ENCODE measurements around the gene THADA. TPM values are rescaled to one million over a fixed set of nuclear protein-coding genes. Genes with fewer than 3 reads are reported as not detected.
"Not testable (repeated sequence)": the region's sequence is repeated elsewhere in the genome, so short reads cannot be mapped to it uniquely, and the experiment has no call there.

The THADA gene
- total RNA-seq, 3 donors from 2014 or later, result 50.3 to 60.4 (median 57.0) TPM

DNA sequence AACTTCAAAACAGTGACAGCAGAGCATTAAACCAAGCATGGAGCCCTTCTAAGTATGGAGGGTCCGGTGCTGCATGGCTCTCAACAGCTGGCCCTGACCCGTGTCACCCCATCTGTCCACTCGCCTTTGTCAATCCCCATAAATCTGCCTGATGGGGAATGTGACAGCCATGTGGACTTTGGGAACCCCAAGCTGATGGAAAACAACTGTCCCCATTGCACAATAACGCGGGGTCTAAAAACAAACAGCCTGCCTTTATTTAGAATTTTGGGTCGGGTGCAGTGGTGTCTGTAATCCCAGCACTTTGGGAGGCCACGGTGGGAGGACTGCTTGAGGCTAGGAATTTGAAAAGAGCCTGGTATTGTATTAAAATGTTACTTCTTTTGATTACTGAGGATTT lies 17.1 kb upstream of the THADA start:
- no peaks in the 10 kb centered on the region for H3K36me3 Mint-ChIP-seq (ENCODE audit: insufficient read depth)

DNA sequence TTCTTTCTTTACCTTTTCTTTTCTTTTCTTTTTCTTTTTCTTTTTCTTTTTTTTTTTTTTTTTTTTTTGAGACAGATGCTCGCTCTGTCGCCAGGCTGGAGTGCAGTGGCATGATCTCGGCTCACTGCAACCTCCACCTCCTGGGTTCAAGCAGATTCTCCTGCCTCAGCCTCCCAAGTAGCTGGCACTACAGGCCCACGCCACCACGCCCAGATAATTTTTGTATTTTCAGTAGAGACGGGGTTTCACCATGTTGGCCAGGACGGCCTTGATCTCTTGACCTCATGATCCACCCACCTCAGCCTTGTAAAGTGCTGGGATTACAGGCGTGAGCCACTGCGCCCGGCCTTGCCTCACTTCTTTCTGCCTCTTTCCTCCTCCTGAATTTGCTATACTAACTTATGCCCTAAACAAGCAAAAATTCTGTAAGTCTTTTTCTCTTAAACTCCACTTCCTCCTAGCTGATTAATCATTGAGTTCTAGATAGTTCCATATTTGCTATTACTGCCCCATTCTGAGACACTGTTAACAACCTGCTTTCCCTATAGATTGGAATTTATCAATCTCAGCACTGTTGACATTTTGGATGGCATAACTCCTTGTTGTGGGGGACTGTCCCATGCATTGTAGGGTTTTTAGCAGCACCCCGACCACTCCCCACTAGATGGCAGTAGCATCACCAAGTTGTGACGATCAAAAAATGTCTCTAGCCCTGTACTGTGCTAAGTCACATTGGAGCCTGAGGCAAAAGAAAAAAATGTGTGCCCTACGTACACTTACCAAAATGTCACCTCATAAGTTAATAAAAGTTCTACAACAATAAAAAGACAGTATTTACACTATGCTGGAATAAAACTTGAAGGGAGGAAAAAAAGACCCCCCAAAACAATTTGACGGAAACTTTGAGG lies 16.4 kb upstream of the THADA start:
- peaks cover 9% of the 10 kb centered on the region for H3K27me3 Mint-ChIP-seq (ENCODE audit: low read depth)
- no peaks in the 10 kb centered on the region for H3K36me3 Mint-ChIP-seq (ENCODE audit: insufficient read depth)
- peak; percentile 95 for ATAC-seq
- peak; percentile 58 for DNase-seq
- H3K4me1 Mint-ChIP-seq (ENCODE audit: low read depth), result no peaks in the 10 kb centered on the region
- no peak overlapping the region for H3K4me3 Mint-ChIP-seq
- no peaks in the 10 kb centered on the region for H3K9me3 Mint-ChIP-seq

More for the DNA sequence above, 17.1 kb upstream of the THADA start:
- H3K4me1 Mint-ChIP-seq (ENCODE audit: low read depth), result no peaks in the 10 kb centered on the region
- H3K27me3 Mint-ChIP-seq (ENCODE audit: low read depth), result peaks cover 10% of the 10 kb centered on the region
- DNase-seq, result no peak
- ATAC-seq, result no peak
- no peaks in the 10 kb centered on the region for H3K9me3 Mint-ChIP-seq
- H3K4me3 Mint-ChIP-seq, result no peak overlapping the region

DNA sequence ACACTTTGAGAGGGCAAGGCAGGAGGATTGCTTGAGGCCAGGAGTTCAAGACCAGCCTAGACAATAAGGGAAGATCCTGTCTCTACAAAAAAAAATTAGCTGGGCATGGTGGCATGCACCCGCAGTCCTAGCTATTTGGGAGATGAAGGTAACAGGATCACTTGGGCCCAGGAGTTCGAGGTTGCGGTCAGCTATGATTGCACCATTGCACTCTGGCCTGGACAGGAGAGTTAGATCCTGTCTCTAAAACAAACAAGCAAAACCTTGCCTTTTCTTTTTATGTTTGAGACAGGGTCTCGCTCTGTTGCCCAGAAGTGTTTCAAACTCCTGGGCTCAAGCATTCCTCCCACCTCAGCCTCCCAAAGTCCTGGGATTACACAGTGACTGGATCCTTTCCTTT lies 14.5 kb upstream of the THADA start:
- no peak overlapping the region for H3K4me3 Mint-ChIP-seq
- ATAC-seq, result no peak

DNA sequence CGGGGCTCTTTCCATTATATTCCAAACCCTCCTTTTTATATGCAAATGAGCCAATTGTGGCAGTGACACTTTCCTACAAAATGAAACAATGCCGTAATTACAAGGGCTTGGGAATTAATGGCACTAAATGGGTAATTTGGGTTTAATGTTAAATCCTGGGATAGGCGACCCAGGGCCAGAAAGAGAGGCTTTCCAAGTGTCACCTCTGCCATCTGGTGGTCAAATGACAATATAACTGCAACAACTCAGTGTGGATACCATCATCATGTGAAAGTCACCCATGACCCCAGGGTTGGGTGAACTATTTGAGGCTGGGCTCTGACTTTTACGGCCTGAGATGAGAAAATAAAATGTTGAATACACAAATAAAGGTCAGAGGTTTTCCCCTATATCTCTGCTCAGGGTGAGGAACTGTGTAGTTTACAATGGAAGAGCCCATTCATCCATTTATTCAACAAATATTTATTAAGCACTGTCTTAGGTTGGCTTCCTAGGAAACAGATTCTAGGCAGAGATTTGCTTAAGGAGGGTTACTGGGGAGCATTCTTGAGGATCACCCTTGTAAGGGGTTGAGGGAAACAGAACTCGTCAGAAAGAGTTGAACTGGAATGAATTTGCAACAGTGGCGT lies 13.6 kb upstream of the THADA start:
- ATAC-seq (peak; percentile 71 to 74), DNase-seq (peak; percentile 9)
- no peaks in the 10 kb centered on the region for H3K27me3 Mint-ChIP-seq (ENCODE audit: low read depth)

More for the DNA sequence above, 14.5 kb upstream of the THADA start:
- DNase-seq, result no peak
- Mint-ChIP-seq H3K27me3 (ENCODE audit: low read depth) (peaks cover 2% of the 10 kb centered on the region), H3K4me1 (ENCODE audit: low read depth) (no peaks in the 10 kb centered on the region), H3K9me3 (no peaks in the 10 kb centered on the region), H3K36me3 (ENCODE audit: insufficient read depth) (no peaks in the 10 kb centered on the region)

DNA sequence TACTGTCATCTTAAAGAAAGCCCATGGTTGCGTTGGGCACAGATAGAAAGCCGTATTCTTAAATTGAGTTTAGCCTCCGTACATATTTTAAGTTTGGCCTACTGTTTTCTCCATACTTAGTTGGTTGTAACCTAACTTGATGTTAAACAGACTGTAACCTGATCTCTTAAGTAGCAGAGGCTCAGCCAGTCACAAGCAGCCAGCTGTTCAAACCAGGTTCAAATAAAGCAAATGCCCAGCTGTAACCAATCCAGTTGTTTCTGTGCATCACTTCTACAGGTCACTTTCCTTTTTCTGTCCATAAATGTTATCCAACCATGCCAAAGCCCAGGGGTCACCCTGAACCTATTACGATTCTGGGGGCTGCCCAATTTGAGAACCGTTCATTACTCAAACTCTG lies 10.0 kb upstream of the THADA start:
- Mint-ChIP-seq H3K36me3 (ENCODE audit: insufficient read depth) (no peaks in the 10 kb centered on the region), H3K27me3 (ENCODE audit: low read depth) (no peaks in the 10 kb centered on the region), H3K4me1 (ENCODE audit: low read depth) (peaks cover 4% of the 10 kb centered on the region), H3K9me3 (no peaks in the 10 kb centered on the region), H3K4me3 (no peak overlapping the region)
- ATAC-seq (no peak), DNase-seq (no peak)

More for the DNA sequence above, 13.6 kb upstream of the THADA start:
- Mint-ChIP-seq H3K9me3 (no peaks in the 10 kb centered on the region), H3K36me3 (ENCODE audit: insufficient read depth) (no peaks in the 10 kb centered on the region), H3K4me1 (ENCODE audit: low read depth) (peaks cover 4% of the 10 kb centered on the region), H3K4me3 (no peak overlapping the region)

DNA sequence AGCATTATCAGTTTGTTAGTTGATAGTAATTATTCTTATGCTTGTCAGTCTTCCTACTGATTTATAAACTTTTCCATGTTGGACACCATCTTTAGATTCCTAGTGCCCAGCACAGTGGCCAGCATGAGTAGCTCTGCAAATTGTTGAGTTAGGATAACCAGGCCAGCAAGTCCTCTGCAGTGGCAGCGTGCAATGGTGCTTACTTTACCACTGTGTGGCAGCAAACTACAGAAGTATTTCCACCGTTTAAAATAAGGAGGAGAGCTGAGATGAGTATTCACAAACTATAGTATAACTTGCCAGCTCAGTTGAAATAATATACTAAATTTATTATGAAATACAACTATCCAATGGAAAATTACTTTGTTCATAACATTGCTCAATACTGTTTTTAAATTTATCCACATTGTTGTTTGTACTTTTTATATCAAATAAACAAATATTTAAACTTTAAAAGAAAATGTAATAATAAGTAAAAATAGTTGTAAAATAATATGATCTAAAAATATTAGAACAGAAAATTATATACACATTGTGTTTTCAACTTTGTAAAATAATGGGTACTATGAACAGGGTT lies 9.3 kb upstream of the THADA start:
- H3K4me1 Mint-ChIP-seq (ENCODE audit: low read depth), result peaks cover 4% of the 10 kb centered on the region
- H3K9me3 Mint-ChIP-seq, result no peaks in the 10 kb centered on the region
- H3K36me3 Mint-ChIP-seq (ENCODE audit: insufficient read depth), result no peaks in the 10 kb centered on the region
- no peaks in the 10 kb centered on the region for H3K27me3 Mint-ChIP-seq (ENCODE audit: low read depth)
- DNase-seq, result peak; percentile 10
- peak; percentile 59 to 65 for ATAC-seq
- H3K4me3 Mint-ChIP-seq, result no peak overlapping the region

DNA sequence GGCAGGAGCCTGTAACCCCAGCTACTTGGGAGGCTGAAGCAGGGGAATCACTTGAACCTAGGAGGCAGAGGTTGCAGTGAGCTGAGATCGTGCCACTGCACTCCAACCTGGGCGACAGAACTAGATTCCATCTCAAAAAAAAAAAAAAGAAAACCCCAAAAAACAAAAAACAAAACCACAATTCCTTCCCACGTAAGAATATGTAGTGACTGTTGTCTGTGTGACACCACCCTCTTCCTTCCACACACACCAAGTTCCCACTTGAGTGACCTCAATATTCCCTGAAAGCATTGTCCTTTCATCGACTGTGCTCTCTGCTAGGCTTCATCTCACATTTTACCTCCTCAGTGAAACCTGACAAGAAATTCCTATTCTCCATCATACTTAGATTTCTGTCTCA lies 8.8 kb upstream of the THADA start:
- Mint-ChIP-seq H3K4me3 (no peak overlapping the region), H3K36me3 (ENCODE audit: insufficient read depth) (no peaks in the 10 kb centered on the region), H3K9me3 (no peaks in the 10 kb centered on the region), H3K4me1 (ENCODE audit: low read depth) (peaks cover 4% of the 10 kb centered on the region), H3K27me3 (ENCODE audit: low read depth) (no peaks in the 10 kb centered on the region)
- no peak for DNase-seq
- ATAC-seq, result no peak

DNA sequence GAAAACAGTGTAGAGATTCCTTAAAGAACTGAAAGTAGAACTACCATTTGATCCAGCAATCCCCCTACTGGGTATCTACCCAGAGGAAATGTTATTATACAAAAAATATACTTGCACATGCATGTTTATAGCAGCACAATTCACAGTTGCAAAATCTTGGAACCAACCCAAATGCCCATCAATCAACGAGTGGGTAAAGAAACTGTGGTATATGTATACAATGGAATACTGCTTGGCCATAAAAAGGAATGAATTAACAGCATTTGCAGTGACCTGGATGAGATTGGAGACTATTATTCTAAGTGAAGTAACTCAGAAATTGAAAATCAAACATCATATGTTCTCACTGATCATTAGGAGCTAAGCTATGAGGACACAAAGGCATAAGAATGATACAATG lies 4.8 kb upstream of the THADA start:
- H3K27me3 Mint-ChIP-seq (ENCODE audit: low read depth); H3K36me3 Mint-ChIP-seq (ENCODE audit: insufficient read depth); DNase-seq; H3K4me3 Mint-ChIP-seq; H3K9me3 Mint-ChIP-seq; H3K4me1 Mint-ChIP-seq (ENCODE audit: low read depth); ATAC-seq: not testable (repeated sequence)

DNA sequence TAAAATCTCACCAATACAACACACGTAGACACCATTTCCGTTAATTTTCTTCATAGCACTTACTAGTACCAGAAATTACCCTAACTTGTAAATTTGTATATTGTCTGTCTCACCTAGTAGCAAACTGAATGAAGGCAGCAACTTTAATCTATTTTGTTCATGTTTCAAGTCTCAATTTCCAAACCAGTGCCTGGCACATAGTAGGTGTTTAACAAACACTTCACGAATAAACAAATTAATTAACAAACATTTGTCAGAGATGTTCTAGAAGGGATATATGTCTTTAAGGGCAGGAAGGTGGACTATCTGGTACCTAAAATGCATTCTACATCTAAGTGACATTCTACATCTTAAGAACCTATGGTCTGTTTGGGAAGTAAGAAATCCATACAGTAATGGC lies 963 bp downstream of the THADA start:
- Mint-ChIP-seq H3K36me3 (ENCODE audit: insufficient read depth) (peaks cover 4% of the 10 kb centered on the region), H3K9me3 (no peaks in the 10 kb centered on the region), H3K4me3 (peak overlapping the region; percentile 94), H3K27me3 (ENCODE audit: low read depth) (peaks cover 4% of the 10 kb centered on the region), H3K4me1 (ENCODE audit: low read depth) (peaks cover 28% of the 10 kb centered on the region)
- ATAC-seq (no peak), DNase-seq (no peak)

DNA sequence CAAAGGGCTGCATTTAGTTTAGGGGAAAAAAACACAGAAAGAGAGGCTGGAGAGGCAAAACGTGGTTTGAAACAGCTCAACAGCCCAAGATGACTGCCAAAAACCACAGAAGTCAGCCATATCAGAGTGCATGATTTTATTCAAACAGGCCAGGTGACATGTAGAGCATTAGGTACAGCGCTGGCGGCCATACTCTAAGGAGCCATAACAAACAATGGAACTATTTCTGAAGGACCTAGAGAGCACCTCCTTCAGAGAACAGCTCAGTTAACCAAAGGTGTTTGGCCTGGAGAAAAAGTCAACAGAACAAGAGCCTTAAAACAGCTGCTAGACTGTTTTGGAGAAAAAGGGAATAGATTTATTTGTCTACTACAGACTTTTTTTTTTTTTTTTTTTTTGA lies 2.6 kb downstream of the THADA start:
- ATAC-seq (no peak), DNase-seq (no peak)
- peaks cover 4% of the 10 kb centered on the region for H3K36me3 Mint-ChIP-seq (ENCODE audit: insufficient read depth)
- H3K27me3 Mint-ChIP-seq (ENCODE audit: low read depth), result peaks cover 4% of the 10 kb centered on the region
- peak overlapping the region; percentile 45 for H3K4me3 Mint-ChIP-seq
- no peaks in the 10 kb centered on the region for H3K9me3 Mint-ChIP-seq
- H3K4me1 Mint-ChIP-seq (ENCODE audit: low read depth), result peaks cover 28% of the 10 kb centered on the region

DNA sequence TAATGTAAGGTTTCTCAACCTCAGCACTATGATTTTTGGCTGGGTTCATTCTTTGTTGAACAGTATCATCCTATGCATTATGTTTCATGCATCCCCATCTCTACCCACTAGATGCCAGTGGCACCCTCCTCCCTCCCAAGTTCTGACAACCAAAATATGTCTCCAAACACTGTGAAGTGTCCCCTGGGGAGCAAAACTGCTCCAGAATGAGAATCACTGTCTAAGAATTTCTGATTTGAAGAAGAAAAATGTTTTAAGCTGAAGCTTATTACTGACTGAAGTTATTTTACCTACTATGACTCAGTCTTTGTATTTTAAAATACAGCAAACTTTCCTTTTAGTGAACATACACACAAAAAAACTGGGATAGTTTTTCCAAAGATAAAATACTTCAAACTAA lies 3.4 kb downstream of the THADA start:
- H3K36me3 Mint-ChIP-seq (ENCODE audit: insufficient read depth), result peaks cover 7% of the 10 kb centered on the region
- no peaks in the 10 kb centered on the region for H3K9me3 Mint-ChIP-seq
- H3K4me3 Mint-ChIP-seq, result no peak overlapping the region
- H3K4me1 Mint-ChIP-seq (ENCODE audit: low read depth), result peaks cover 30% of the 10 kb centered on the region
- no peak for DNase-seq
- no peaks in the 10 kb centered on the region for H3K27me3 Mint-ChIP-seq (ENCODE audit: low read depth)
- no peak for ATAC-seq

DNA sequence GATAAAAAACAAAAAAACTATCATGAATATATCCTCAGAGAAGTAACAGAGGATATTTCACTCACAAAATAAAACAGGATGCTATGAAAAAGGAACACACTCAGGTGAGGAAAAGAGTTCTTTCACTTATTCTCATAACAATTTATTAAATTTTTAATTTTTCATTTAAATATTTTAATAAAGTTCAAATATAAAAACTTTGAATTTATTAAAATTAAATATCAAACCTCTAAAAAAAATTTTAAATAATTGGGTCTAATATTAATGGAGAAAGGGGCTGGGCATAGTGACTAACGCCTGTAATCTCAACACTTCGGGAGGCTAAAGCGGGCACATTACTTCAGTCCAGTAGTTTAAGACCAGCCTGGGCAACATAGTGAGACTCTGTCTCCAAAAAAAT lies 10.1 kb downstream of the THADA start:
- ATAC-seq, result no peak
- Mint-ChIP-seq H3K4me3 (no peak overlapping the region), H3K9me3 (no peaks in the 10 kb centered on the region), H3K4me1 (ENCODE audit: low read depth) (peaks cover 18% of the 10 kb centered on the region), H3K36me3 (ENCODE audit: insufficient read depth) (peaks cover 37% of the 10 kb centered on the region), H3K27me3 (ENCODE audit: low read depth) (no peaks in the 10 kb centered on the region)
- DNase-seq, result no peak

DNA sequence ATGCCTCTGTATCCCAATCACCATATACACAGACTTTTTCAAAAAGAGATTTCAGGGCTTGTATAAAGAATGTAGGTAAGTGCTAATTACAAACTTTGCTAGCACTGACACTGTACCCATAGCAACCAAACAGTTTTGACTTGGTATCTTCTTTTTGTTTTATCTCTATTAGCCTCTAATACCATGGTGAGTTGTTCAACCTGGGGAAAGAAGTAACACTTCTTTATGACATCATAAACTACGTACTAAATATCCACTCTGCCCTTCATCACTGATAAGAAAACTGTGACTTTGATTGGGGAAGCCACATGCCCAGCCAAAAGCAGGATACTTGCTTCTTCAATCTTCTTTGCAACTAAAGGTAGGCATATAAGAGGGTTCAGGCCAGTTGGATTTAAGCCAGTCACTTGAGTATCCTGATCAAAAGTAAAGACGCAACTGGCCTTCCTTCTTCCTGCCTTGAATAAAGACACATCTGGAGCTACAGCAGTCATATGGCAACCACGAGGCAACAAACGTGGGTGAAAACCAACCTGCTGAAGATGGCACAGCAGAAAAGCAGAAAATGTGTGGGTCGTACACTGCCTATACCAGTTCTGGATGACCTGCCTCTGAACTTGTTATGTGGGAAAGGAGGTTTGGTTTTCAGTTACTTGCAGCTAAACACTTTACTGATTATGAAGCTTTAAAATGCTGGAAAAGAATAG lies 16.4 kb downstream of the THADA start:
- Mint-ChIP-seq H3K9me3 (no peaks in the 10 kb centered on the region), H3K4me3 (no peak overlapping the region), H3K27me3 (ENCODE audit: low read depth) (no peaks in the 10 kb centered on the region), H3K4me1 (ENCODE audit: low read depth) (peaks cover 10% of the 10 kb centered on the region), H3K36me3 (ENCODE audit: insufficient read depth) (peaks cover 36% of the 10 kb centered on the region)
- ATAC-seq (no peak), DNase-seq (no peak)

Measured in activated T-cell treated with anti-CD3 and anti-CD28 coated beads, Interleukin-2, amount 50 U/mL, for 4 hours (primary cell).